A673 (cell line): Measurements from ENCODE around the gene ACE2.

Experiments used
- CTCF ChIP-seq: fragments of 300-800, 200-600 bp; sonication (generic); conservative IDR thresholded peaks from 2 replicates; pipeline ENCODE4 v1.5.1; 2017; ENCODE audit warnings: low read depth, mild to moderate bottlenecking, antibody characterized with exemption, low read length, moderate library complexity, mixed read lengths
- EZH2 ChIP-seq: fragments of 200-600 bp; sonication (generic); IDR thresholded peaks from 2 replicates; pipeline ENCODE4 v1.6.1; 2017; ENCODE audit warnings: borderline replicate concordance, low read depth, mild to moderate bottlenecking, mixed read lengths, antibody characterized with exemption, low read length; ENCODE audit not compliant: poor library complexity, severe bottlenecking

DNA sequence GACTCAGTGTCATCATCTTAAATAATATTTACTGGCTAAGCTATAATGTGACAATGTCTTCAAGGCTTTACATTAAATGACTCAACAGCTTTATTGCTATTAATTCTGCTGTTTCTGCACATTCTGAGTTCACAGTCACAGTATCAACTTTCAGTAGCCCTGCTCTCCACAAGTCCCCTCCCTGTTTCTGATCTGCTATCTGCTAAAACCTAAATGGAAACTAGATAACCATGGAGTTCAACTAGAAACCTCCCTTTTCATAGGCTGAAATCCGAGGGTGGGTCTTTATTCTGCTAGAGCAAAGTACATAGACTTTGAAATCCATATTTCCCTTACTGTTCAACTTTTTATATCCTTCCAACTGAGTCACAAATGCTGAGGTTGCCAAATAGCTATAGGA lies 5.4 kb upstream of the ACE2 start:
- TF ChIP-seq CTCF (no peak), EZH2 (no peak)
